HG03354 (cell line): ENCODE results near the gene TM4SF18.
"Not testable (repeated sequence)": the region's sequence is repeated elsewhere in the genome, so short reads cannot be mapped to it uniquely, and the experiment has no call there.

Experiments used
- ATAC-seq: cut with Tn5 transposase; IDR thresholded peaks from one replicate; pipeline ENCODE4 v1.9.1; 2021; ENCODE audit warnings: mild to moderate bottlenecking; ENCODE audit not compliant: unreplicated experiment, poor library complexity, severe bottlenecking

The TM4SF18 gene

GRCh38 chr3:149368674-149369497, 35.5 kb upstream of the TM4SF18 start:
- ATAC-seq, result no peak

DNA sequence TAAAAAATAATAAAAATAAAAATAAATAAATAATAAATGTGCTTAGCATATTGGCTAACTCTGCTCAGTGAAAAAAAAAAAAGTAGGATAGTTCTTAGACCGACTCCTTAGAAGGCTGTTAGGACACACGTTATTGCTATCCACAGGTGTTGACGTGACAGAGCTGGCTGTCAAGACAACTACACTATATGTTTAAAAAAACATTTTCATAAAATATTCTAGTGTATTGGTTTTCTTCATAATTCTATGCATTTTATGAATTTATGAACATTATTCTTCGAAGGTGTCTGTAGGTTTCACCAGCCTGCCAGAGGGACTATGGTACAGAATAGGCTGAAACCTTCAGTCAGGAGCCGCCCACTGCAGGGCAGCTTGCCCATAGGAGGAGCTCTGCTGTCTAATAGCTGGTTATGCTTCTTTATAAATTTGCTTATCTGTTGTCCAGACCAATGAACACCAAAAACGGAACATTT, 34.8 kb upstream of the TM4SF18 start:
- no peak for ATAC-seq

GRCh38 chr3:149366941-149367840, 33.8 kb upstream of the TM4SF18 start:
- no peak for ATAC-seq

DNA sequence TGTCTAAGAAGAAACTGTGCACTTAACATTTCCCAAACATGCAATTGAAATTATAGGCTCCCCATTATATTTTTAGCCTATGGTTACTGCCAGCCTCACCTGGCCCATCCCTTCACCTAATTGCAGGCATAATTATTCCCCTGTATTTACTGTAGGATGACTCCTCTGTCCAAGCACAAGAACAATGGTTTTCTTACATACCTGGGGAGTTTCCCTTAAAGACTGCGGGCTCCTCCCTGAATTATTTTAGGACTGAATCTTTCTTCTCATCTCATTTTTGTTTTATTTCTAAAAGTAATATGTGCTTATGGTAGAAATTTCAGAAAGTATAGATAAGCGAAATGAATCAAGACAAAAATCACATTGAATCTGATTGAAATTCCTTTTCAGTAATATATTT, 32.6 kb upstream of the TM4SF18 start:
- no peak for ATAC-seq

DNA sequence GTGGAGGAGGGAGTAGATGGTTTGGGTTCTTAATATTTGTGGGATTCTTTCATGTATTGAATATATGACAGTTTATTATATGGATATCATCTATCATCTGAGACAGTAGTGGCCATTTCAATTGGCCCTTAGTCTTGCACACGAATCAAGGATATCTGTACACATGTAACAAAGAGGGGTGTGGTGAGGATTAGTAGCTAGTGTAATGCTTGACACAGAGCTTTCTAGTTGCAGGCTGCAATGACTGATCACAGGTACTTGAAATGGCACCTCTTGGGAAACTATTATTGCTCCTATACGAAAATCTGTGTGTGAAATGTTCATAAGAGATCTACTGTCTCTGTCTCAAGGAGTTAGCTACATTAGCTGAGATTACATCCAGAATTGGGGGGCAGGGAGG, 31.2 kb upstream of the TM4SF18 start:
- no peak for ATAC-seq

GRCh38 chr3:149363053-149363452, 29.6 kb upstream of the TM4SF18 start:
- ATAC-seq, result no peak

DNA sequence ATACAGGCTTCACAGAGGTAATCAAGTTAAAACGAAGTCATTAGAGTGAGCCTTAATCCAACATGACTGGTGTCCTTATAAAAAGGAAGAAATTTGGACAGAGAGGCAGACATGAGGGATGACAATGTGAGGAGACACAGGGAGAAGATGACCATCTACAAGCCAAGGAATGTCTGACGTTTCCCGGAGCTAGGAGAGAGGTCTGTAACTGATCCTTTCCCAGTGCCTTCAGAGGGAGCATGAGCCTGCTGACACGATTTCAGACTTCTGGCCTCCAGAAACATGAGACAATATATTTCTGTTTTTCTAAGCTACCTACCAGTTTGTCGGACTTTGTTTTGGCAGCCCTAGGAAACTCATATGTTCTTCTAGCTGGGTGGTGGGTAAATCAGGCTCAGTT, 28.9 kb upstream of the TM4SF18 start:
- ATAC-seq, result no peak

GRCh38 chr3:149356630-149357029, 23.2 kb upstream of the TM4SF18 start:
- no peak for ATAC-seq

- no peak for ATAC-seq
Measured at GRCh38 chr3:149356044-149356592, 22.7 kb upstream of the TM4SF18 start.

GRCh38 chr3:149353581-149354184, 20.2 kb upstream of the TM4SF18 start:
- ATAC-seq, result no peak

GRCh38 chr3:149352556-149352955, 19.1 kb upstream of the TM4SF18 start:
- peak; percentile 94 for ATAC-seq

GRCh38 chr3:149343951-149344350, 10.5 kb upstream of the TM4SF18 start:
- ATAC-seq, result no peak

GRCh38 chr3:149342413-149343380, 9.3 kb upstream of the TM4SF18 start:
- no peak for ATAC-seq

- no peak for ATAC-seq
Measured at GRCh38 chr3:149340310-149340933, 7.0 kb upstream of the TM4SF18 start.

GRCh38 chr3:149339931-149340309, 6.5 kb upstream of the TM4SF18 start:
- no peak for ATAC-seq

DNA sequence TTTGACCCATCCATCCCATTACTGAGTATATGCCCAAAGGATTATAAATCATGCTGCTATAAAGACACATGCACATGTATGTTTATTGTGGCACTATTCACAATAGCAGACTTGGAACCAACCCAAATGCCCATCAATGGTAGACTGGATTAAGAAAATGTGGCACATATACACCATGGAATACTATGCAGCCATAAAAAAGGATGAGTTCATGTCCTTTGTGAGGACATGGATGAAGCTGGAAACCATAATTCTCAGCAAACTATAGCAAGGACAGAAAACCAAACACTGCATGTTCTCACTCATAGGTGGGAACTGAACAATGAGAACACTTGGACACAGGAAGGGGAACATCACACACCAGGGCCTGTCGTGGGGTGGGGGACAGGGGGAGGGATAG, 4.0 kb upstream of the TM4SF18 start:
- not testable (repeated sequence) for ATAC-seq

DNA sequence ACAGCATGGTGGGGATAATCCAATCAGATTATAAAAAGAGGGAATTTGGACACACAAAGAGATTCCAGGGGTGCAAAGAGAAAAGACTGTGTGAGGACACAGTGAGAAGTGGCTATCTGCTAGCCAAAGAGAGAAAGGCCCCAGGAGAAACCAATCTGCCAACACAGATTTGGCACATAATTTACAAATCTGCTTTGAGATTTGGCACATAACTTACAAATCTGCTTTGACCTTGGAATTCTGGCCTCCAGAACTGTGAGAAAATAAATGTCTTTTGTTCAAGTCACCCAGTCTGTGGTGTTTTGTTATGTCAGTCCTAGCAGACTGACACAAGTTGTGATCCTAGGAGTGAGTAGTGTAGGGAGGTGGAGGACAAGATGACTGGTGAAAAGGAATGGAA, 3.5 kb upstream of the TM4SF18 start:
- ATAC-seq, result no peak

DNA sequence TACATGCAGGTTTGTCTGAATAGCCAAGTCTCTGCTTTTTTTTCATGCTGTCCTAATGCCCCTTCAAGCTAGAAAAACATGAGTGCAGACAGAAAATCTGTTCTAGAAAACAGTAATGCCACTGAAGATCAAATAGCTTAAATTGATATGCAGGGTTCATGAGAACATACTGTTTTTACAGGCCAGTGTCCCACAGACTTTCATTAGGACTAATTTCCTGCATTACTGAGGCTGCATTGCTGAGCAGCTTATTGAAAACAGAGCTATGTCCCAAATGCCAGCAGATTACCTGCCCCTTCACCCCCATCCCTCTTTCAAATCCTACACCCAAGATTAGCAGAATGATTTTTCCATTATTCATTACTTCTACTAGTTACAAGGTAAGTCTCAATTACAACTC, 665 bp downstream of the TM4SF18 start:
- no peak for ATAC-seq
